CD4-positive, alpha-beta T cell treated with Interleukin-1 beta for 1 hour (primary cell): Measurements from ENCODE around the gene ARL6IP4.
"Not testable (repeated sequence)": the region's sequence is repeated elsewhere in the genome, so short reads cannot be mapped to it uniquely, and the experiment has no call there.

Experiments used
- DNase-seq, 2 donors: peaks; one replicate each; pipeline ENCODE4 v3.0.0-alpha.2; 2020 to 2022

ARL6IP4 gene

DNA sequence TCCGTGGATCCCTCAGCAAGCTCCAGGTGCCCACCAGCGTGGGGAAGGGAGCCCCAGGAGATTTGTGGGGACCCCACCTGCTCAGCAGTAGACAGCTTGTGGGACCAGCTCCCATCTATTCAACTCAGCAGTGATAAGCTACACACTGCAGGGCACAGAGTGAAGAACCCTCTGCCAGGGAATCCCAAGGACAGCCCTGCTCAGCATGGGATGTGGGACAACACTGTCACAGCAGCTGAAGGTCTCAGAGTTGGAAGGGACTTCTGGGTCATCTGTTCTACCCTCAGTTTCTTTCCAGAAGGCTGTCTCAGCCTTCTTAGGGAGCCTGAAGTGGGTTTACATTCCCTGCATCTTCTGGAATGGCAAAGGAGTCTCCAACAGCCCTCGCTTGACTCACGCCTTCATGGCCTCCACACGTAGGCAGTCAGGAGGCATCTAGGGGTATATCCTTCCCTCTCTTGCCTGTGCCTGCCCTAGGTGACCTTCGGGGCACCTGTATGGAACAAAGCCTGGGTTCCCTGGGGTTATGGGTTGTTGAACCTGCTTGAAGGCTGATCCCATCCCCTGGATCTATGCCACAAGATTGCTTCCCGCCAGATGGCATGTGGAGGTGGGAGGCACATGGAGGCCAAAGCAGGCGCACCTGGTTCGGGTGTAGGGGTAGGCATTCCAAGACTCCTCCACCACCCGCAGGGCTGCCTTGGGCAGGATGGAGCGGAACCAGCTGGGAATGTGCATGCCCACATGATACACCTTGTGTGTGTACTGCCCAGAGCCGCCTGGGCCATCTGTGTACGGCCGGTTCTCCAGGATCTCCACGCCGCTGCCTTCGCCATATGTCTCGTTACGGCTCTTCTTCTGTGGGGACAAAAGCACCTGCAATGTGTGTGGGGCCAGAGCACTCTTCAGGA, 33.0 kb downstream of the ARL6IP4 start:
- no peak for DNase-seq

DNA sequence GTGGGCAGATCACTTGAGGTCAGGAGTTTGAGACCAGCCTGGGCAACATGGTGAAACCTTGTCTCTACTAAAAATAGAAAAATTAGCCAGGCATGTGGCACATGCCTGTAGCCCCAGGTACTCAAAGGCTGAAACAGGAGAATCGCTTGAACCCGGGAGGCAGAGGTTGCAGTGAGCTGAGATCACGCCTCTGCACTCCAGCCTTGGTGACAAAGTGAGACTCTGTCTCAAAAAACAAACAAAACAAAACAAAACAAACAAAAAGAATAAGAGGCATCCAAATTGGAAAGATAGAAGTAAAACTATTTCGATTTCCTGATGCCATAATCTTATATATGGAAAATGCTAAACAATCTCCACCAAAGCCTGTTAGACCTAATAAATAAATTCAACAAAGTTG, 34.0 kb downstream of the ARL6IP4 start:
- DNase-seq: not testable (repeated sequence)

DNA sequence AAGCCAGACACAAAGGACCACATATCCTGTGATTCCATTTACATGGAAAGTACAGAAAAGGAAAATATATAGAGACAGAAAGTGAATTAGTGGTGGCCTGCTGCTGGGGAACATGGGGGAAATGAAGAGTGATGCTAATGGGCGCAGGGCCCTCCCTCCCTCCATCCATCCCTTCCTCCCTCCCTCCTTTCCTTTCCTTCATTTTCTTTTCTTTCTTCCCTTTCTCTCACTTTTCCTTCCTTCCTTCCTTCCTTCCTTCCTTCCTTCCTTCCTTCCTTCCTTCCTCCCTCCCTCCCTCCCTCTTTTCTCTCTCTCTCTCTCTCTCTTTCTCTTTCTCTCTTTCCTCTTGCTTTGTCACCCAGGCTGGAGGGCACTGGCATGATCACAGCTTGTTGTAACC, 37.3 kb downstream of the ARL6IP4 start:
- no peak for DNase-seq

DNA sequence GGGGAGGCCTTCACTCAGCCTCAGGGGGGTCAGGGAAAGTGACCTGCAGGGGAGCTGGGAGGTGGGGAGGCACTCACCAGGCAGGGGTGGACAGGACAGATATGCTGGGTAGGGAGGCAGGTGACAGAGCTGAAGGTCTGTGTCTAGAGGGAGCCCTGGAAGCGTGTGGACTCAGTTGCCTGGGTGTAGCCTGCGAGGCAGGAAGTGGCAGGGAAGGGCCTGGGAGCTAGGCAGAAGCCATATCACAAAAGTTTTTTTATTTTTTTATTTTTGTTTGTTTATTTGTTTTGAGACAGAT, 39.3 kb downstream of the ARL6IP4 start:
- no peak for DNase-seq

GRCh38 chr12:123021688-123022604, 41.5 kb downstream of the ARL6IP4 start:
- DNase-seq: no peak

DNA sequence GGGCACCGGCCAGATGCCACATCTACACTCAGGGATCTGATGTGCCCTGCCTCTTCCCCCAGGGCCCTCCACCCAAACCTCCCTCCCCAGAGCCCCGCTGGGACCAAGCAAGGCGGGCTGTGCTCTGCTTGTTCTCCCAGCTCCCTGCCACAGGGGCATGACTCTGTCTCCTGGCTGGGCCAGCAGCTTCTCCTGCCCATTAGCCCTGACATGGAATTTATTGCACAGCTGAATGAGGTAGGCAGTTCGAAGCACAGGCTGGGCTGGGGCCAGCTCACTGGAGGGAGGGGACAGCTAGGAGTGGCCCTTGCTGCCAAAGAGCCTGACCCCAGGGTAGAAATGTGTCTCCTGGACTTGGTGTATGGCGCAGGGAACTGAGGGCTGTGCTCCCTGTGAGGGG, 42.4 kb downstream of the ARL6IP4 start:
- no peak for DNase-seq

DNA sequence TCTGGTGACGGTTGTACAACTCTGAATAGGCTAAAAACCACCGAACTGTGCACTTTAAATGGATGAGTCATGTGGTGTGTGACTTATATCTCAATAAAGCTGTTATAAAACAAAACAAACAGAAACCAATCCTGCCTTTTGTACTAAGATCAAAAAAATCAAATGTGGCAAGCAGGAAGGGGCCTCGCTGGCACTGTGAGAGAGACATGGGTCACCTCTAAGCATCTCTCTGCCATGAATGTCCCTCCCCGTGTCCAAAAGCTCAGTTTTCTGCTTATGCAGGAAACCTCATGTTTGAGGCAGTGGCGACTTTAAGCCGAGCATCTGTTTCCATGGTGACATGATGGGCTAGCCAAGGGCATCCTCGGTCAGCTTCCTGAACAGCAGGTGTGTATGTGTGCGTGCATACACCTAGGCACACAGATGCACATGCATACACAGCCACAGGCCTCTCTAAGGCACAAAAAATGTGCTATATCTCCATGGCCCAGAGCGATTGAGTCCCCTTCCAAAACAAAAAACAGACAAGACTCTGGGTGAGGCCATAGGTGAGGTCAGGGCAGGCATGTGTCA, 44.4 kb downstream of the ARL6IP4 start:
- no peak for DNase-seq

- DNase-seq: no peak
Measured at GRCh38 chr12:123026094-123026853, 45.8 kb downstream of the ARL6IP4 start.

DNA sequence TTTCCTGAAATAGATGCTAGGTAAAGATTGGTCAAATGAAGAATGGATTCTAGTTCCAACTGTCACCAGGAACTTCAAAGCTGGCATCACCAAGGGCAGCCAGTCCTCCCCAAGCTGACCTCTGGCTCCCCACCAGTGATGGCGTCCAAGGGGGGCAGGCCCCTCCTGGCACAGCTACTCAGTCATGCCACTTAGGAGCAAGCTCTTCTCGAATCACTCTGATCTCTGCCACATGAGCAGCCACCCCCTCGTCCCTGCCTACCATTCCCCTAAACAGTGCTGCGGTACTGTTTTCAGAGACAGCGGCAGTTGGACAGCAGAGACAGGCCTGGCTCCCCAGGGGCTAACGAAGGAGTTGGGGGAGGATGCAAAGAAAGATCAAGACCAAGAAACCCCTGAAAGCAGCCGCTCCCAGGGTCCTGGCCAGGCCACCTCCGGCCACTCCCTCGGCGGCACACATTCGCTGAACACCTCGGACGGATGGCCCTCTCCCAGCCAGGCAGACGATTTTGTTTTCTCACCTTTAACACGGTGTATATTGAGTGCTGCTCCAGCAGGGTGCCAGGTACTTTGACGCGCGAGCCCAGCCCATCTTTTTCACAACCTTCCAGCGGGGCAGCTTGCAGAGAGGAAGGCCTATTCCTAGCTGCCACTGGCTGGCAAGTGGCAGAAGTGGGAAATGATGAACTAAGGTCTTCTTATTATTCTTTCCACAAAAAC, 47.4 kb downstream of the ARL6IP4 start:
- DNase-seq: no peak

DNA sequence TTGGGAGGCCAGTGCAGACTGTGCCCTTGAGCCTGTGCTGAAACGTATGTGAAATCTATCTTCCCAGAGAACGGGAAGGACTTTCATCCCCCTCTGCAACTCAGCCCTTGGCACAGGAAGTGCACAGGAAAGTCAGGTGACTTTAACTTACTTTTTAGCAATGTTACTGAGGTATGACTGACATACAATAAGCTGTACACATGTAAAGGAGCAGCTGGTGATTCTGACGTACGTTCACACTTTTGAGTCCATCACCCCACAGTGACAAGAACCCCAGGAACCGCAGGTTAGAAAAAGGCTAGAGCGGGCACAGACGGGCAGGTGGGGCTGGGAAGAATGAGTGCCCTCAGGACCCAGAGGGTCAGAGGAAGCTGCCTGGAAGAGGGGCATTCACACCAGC, 48.0 kb downstream of the ARL6IP4 start:
- no peak for DNase-seq

- DNase-seq: no peak
Measured at GRCh38 chr12:123029550-123029949, 49.1 kb downstream of the ARL6IP4 start.

DNA sequence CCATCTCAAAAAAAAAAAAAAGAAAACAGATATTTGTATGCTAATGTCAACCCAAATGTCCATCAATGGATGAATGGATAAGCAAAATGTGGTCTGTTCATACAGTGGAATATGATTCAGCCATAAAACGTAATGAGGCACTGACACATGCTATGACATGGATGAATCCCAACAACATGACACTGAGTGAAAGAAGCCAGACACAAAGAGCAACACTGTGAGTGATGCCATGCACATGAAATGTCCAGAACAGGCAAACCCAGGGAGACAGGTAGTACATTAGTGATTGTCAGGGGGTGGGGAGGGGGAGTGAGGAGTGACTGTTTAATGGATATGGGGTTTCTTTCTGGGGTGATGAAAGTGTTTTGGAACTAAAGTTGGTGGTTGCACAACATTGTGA, 50.2 kb downstream of the ARL6IP4 start:
- DNase-seq: no peak

DNA sequence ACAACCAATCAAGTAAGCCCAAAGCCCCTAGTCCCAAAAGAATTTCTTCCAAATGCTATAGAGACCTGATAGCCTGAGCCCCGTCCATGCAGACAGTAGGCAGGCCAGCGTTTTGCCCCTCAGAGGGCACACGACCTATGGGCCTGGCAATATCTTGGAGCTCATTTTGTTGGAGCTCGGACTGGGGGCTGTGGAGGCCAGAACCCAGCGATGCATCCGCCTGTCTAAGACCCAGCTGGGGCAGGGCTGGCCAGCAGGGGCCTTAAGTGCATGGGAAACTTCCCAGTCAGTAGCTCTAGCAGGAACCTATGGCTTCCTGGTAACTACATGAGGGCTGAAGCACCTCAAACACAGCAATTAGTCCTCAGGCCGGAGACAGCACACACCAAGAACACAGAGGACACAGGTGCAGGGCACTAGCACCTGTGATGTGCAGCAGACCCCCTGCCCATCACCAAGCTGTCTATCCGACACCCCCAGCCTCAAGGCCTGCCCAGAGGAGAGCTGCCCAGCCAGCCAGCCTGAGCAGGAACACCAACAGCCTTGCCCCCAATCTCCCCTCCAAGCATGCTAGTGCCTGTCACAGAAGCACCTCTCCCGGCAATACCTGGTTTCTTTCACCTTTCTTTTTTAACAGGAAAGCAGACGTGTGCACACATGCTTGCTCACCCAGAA, 50.8 kb downstream of the ARL6IP4 start:
- DNase-seq: no peak
